ENCODE measurements around the gene RAET1G.

RAET1G gene

GRCh38 chr6:149867876-149868640, 54.9 kb downstream of the RAET1G start:
- no peak overlapping the region for H3K9ac ChIP-seq (ENCODE audit: insufficient read length, low read depth)
- H3K9me3 ChIP-seq (ENCODE audit: insufficient read depth, low read length): no peaks in the 10 kb centered on the region
- no peaks in the 10 kb centered on the region for H3K36me3 ChIP-seq (ENCODE audit: insufficient read depth, insufficient read length, low read length)
- H3K4me3 ChIP-seq (ENCODE audit: insufficient read length, low read depth): no peak overlapping the region
- peaks cover 1% of the 10 kb centered on the region for H3K27me3 ChIP-seq (ENCODE audit: insufficient read depth, insufficient read length)
- H3K4me1 ChIP-seq (ENCODE audit: insufficient read depth, insufficient read length): no peaks in the 10 kb centered on the region
- no peak for DNase-seq (ENCODE audit: low read depth, low spot score)
- TF ChIP-seq SUZ12 (IDR thresholded peaks at IDR 0.05; ENCODE audit: extremely low read depth, insufficient read depth, insufficient read length): no peak
- TF ChIP-seq ZNF274 (IDR thresholded peaks at IDR 0.05; ENCODE audit: low read depth, low read length): no peak
- TF ChIP-seq YY1 (IDR thresholded peaks at IDR 0.05; ENCODE audit: insufficient read depth, insufficient read length): no peak
